Medulla oblongata (tissue), 1 donor: ENCODE measurements around the gene HSPA4L.

Experiments
- DNase-seq: peaks from one replicate; pipeline ENCODE4 v3.0.0-alpha.2; 2015; ENCODE audit errors: extremely low spot score

The HSPA4L gene

GRCh38 chr4:127870281-127870680 is 88.2 kb downstream of the HSPA4L start:
- DNase-seq: no peak

DNA sequence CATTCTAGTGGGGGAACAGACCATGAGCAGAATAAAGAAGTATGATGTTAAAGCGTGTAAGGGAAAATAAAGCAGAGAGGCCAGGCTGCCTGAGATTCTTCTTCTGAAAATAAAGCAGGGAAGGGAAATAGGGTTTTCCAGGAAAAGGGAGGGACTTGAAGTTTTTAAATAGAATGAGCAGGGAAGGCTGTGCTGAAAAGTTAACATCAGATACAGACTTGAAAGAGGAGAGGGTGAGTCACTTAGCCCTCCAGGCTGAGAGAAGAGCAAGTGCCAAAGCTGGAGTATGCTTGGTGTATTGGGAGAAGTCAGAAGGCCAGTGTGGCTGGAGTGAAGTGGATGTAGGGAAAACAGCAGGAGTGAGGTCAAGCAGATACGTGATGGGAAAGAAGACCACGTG is 88.6 kb downstream of the HSPA4L start:
- no peak for DNase-seq

DNA sequence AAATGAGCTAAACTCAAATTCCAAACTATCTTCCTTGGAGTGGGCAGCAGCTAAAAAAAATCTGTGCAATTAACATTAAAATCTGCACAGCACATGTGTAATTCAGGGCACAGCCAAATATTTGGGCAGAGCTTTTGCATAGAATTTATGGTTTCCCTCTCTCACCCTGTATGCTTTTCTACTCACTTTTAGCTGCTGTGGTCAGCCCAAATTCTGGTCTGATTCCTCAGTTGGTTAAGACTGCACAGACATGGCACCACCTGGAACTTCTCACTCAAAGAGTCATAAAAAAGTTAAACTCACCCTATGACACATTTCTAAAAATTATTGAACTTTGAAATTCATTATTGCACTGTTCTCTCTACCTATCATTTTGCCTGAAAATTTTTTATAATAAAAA is 93.7 kb downstream of the HSPA4L start:
- DNase-seq: no peak

- DNase-seq: peak; percentile 96
Observed at GRCh38 chr4:127880763-127881562, 98.8 kb downstream of the HSPA4L start, which contains the start of gene PLK4. TSS of gene PLK4 (plus strand) at chr4:127880893. CDS start at chr4:127881135, 242 bp downstream.

GRCh38 chr4:127881563-127881864 is 99.4 kb downstream of the HSPA4L start:
- no peak for DNase-seq

DNA sequence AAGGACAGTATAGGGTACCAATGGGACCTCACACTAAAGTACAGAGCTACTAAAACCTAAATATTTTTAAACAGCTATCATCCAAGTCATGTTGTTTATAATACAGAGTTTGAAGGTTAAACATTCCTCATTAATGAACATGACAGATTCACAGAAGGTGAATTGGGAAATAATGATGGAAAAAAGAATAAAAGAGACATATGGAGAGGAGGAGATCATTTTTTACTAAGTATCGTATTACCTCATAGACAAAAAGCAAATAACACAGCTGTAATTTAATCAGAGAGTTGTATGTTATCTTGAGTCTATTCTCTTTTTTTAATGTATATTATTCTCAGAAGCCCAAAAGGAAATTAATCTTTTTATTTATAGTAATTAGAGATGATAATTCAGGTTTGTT is 106.4 kb downstream of the HSPA4L start:
- no peak for DNase-seq

- no peak for DNase-seq
Observed at GRCh38 chr4:127889903-127890302, 107.8 kb downstream of the HSPA4L start.
